B cell (primary cell): Measurements from ENCODE around the gene SH3BP2. TPM values are rescaled to one million over a fixed set of nuclear protein-coding genes. Genes with fewer than 3 reads are reported as not detected.

Experiments
- ATAC-seq: fragments of 200-7000 bp; cut with Tn5 transposase; one replicate; pipeline ENCODE4 v1.10.0; 2021; ENCODE audit warnings: low read depth, mild to moderate bottlenecking, moderate number of reproducible peaks, moderate library complexity
- CTCF ChIA-PET: fragments of 350-600 bp; sonication (Branson Sonifier 250); formaldehyde crosslinking; loops from one replicate; lab custom pipeline; 2021; ENCODE audit warnings: antibody characterized with exemption, inconsistent platforms; lab: Charles Lee
- POLR2A ChIA-PET: fragments of 350-600 bp; sonication (Branson Sonifier 250); formaldehyde crosslinking; loops from one replicate; lab custom pipeline; 2021; ENCODE audit warnings: antibody characterized with exemption; lab: Charles Lee
- DNase-seq: peaks from one replicate; pipeline ENCODE4 v3.0.0; 2013
- H2AFZ ChIP-seq: 2 replicates; pipeline ENCODE4 v1.6.1; 2012; ENCODE audit warnings: mild to moderate bottlenecking, low read depth, low read length; ENCODE audit not compliant: insufficient read depth, poor library complexity, severe bottlenecking
- H3K27ac ChIP-seq, 2 donors: 1 replicate in 1 of 2; 2 replicates in 1 of 2; pipeline ENCODE4 v1.5.1; 2012 to 2013; ENCODE audit warnings: low read length in 2 of 2, mild to moderate bottlenecking in 2 of 2, moderate library complexity in 1 of 2
- H3K27me3 ChIP-seq, 4 experiments: fragments of 200-600 bp in 1 of 4; sonication (generic) in 1 of 4; replicated peaks in 1 of 4; 1 replicate in 2 of 4; 2 replicates in 2 of 4; pipeline versions ENCODE4 v1.6.1 to v1.7.0; 2013 to 2016; ENCODE audit warnings: low read length in 3 of 4, mild to moderate bottlenecking in 2 of 4, mixed read lengths in 1 of 4, moderate library complexity in 1 of 4; ENCODE audit not compliant: insufficient read depth in 4 of 4, control insufficient read depth in 3 of 4; ENCODE audit errors: control extremely low read depth in 1 of 4
- H3K36me3 ChIP-seq, 2 experiments: replicated peaks in 1 of 2; 1 replicate in 1 of 2; 2 replicates in 1 of 2; pipeline versions ENCODE4 v1.6.1 to v1.7.1; 2013; ENCODE audit warnings: low read length in 1 of 2; ENCODE audit not compliant: insufficient read depth in 2 of 2, control insufficient read depth in 1 of 2; ENCODE audit errors: control extremely low read depth in 1 of 2, extremely low read depth in 1 of 2
- H3K4me1 ChIP-seq, 2 donors: fragments of 200-600 bp in 1 of 2; sonication (generic) in 1 of 2; 1 replicate in 1 of 2; 2 replicates in 1 of 2; pipeline versions ENCODE4 v1.5.1 to v1.6.1; 2013 to 2017; ENCODE audit warnings: low read length in 2 of 2; ENCODE audit not compliant: control insufficient read depth in 2 of 2, insufficient read depth in 2 of 2
- H3K4me2 ChIP-seq: replicated peaks from 2 replicates; pipeline ENCODE3; 2012; ENCODE audit warnings: mild to moderate bottlenecking, low read depth, low read length; ENCODE audit not compliant: poor library complexity, severe bottlenecking
- H3K4me3 ChIP-seq, 5 experiments: fragments of 200-600 bp in 1 of 5; sonication (generic) in 1 of 5; 1 replicate in 3 of 5; 2 replicates in 2 of 5; pipeline versions ENCODE4 v1.5.1 to v1.7.0; 2011 to 2016; ENCODE audit warnings: low read length in 4 of 5, mild to moderate bottlenecking in 4 of 5, low read depth in 2 of 5, control low read depth in 1 of 5, moderate library complexity in 1 of 5; ENCODE audit not compliant: insufficient read depth in 1 of 5; ENCODE audit errors: control extremely low read depth in 1 of 5, extremely low read depth in 1 of 5
- H3K79me2 ChIP-seq: fragments of 200-600 bp; sonication (generic); one replicate; pipeline ENCODE4 v1.6.0; 2016; ENCODE audit warnings: low read length; ENCODE audit not compliant: control insufficient read depth, insufficient read depth
- H3K9ac ChIP-seq: fragments of 200-600 bp; sonication (generic); 2 replicates; pipeline ENCODE4 v1.6.1; 2017; ENCODE audit warnings: mild to moderate bottlenecking, low read length, moderate library complexity
- H3K9me3 ChIP-seq, 3 donors: one replicate each; pipeline versions ENCODE4 v1.6.1 to v1.7.1; 2013; ENCODE audit warnings: low read length in 2 of 3; ENCODE audit not compliant: control insufficient read depth in 2 of 3, insufficient read depth in 1 of 3; ENCODE audit errors: control extremely low read depth in 1 of 3
- H4K20me1 ChIP-seq: 2 replicates; pipeline ENCODE4 v1.6.0; 2012; ENCODE audit warnings: mild to moderate bottlenecking, low read length; ENCODE audit not compliant: insufficient read depth, control insufficient read depth, poor library complexity, severe bottlenecking
- H3K27ac Mint-ChIP-seq: one replicate; pipeline ENCODE4 v1.8.0; 2021; ENCODE audit warnings: mixed read lengths
- H3K27me3 Mint-ChIP-seq: one replicate; pipeline ENCODE4 v1.8.0; 2021; ENCODE audit warnings: mixed read lengths
- H3K4me1 Mint-ChIP-seq: one replicate; pipeline ENCODE4 v1.8.0; 2021; ENCODE audit warnings: mixed read lengths
- H3K4me3 Mint-ChIP-seq: one replicate; pipeline ENCODE4 v1.8.0; 2021; ENCODE audit warnings: mixed read lengths
- H3K9me3 Mint-ChIP-seq: one replicate; pipeline ENCODE4 v1.8.0; 2022; ENCODE audit warnings: mixed read lengths; ENCODE audit not compliant: insufficient read depth
- EZH2 ChIP-seq: IDR thresholded peaks from 2 replicates; pipeline ENCODE4 v1.6.1; 2012; ENCODE audit warnings: borderline replicate concordance, low read depth, mild to moderate bottlenecking, moderate library complexity, low read length; ENCODE audit not compliant: insufficient read depth, poor library complexity, severe bottlenecking
- WGBS: methylation state at CpG from one replicate; pipeline ENCODE4 v1.1.5; 2013; ENCODE audit warnings: missing lambda C conversion rate; ENCODE audit not compliant: insufficient coverage; 5-methylcytosine and 5-hydroxymethylcytosine counted together
- intact Hi-C: fragments of 100-400 bp; cut with micrococcal nuclease; formaldehyde crosslinking; loops from one replicate; pipeline ENCODE4 v1.10.0; 2022
- polyA plus RNA-seq: library from polyadenylated mRNA; depleted of rRNA; stranded (reverse); fragments of >200 nt; gene quantifications from 2 replicates; pipeline ENCODE4 v1.2.3, GENCODE V29; 2012
- total RNA-seq, 2 donors: library from RNA; stranded (reverse); fragments of 120-200 nt in 1 of 2; gene quantifications; 1 replicate in 1 of 2; 2 replicates in 1 of 2; pipeline versions ENCODE4 v1.2.3 to v1.2.4, GENCODE V29; 2013 to 2022
- TF ChIP-seq, protein P1 (sequence below): fragments of 200-600 bp; IDR thresholded peaks from one replicate; pipeline ENCODE4 v1.8.0; 2022; ENCODE audit warnings: antibody characterized with exemption, mild to moderate bottlenecking

SH3BP2 gene
- total and polyA plus RNA-seq, 2 donors (not counting 1 experiment from before 2014, with no cell fraction given), result 30.8 to 219 TPM

DNA sequence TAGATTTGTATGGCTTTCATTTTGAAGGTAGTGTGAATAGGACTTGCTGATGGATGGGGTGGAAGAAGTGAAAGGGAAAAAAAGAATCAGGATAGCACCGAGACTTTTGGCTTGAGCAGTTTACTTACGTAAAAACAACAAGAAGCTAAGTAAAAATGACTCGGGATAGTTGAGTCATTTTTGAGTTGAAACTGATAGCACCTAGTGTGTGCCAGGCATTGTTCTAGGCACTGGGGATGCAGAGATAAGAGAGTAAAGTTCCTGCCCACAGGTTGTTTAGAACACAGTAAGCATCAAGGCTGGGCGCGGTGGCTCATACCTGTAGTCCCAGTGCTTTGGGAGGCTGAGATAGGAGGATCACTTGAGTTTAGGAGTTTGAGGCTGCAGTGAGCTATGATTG, 85.5 kb downstream of the SH3BP2 start:
- H3K4me1 Mint-ChIP-seq, result peaks cover 27% of the 10 kb centered on the region
- DNase-seq, result no peak
- no peaks in the 10 kb centered on the region for H3K9me3 ChIP-seq
- no peak overlapping the region for H2AFZ ChIP-seq
- H3K4me1 ChIP-seq, result peaks cover 0 to 2% of the 10 kb centered on the region in 2 donors
- H3K9ac ChIP-seq, result no peak overlapping the region
- ChIA-PET CTCF (interaction anchor here (1.2 to 1.5 kb wide), 3 partner anchors 27 to 116 kb away, joined by 3 to 4 read pairs (median 3); no protein-coding TSS in a partner anchor), POLR2A (no interaction called here)
- H3K4me3 ChIP-seq, result no peak overlapping the region
- no peak overlapping the region for H3K27ac Mint-ChIP-seq
- no peak overlapping the region for H3K4me2 ChIP-seq
- no peaks in the 10 kb centered on the region for H3K27me3 Mint-ChIP-seq
- no peak overlapping the region for H3K4me3 Mint-ChIP-seq
- intact Hi-C loops, result no loop called here
- H4K20me1 ChIP-seq, result peaks cover 89% of the 10 kb centered on the region
- peaks cover 78% of the 10 kb centered on the region for H3K79me2 ChIP-seq
- ATAC-seq, result no peak
- peak overlapping the region in 1 of 2 donors; percentile 28 for H3K27ac ChIP-seq
- H3K36me3 ChIP-seq, result peaks cover 21 to 73% of the 10 kb centered on the region in 2 experiments
- WGBS, result 98% methylated on average over 5 of the region's 5 CpGs
- H3K9me3 Mint-ChIP-seq, result no peaks in the 10 kb centered on the region
- TF ChIP-seq, protein P1, sequence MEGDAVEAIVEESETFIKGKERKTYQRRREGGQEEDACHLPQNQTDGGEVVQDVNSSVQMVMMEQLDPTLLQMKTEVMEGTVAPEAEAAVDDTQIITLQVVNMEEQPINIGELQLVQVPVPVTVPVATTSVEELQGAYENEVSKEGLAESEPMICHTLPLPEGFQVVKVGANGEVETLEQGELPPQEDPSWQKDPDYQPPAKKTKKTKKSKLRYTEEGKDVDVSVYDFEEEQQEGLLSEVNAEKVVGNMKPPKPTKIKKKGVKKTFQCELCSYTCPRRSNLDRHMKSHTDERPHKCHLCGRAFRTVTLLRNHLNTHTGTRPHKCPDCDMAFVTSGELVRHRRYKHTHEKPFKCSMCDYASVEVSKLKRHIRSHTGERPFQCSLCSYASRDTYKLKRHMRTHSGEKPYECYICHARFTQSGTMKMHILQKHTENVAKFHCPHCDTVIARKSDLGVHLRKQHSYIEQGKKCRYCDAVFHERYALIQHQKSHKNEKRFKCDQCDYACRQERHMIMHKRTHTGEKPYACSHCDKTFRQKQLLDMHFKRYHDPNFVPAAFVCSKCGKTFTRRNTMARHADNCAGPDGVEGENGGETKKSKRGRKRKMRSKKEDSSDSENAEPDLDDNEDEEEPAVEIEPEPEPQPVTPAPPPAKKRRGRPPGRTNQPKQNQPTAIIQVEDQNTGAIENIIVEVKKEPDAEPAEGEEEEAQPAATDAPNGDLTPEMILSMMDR, result no peak
- TF ChIP-seq EZH2, result no peak
- H3K27me3 ChIP-seq, result no peaks in the 10 kb centered on the region

DNA sequence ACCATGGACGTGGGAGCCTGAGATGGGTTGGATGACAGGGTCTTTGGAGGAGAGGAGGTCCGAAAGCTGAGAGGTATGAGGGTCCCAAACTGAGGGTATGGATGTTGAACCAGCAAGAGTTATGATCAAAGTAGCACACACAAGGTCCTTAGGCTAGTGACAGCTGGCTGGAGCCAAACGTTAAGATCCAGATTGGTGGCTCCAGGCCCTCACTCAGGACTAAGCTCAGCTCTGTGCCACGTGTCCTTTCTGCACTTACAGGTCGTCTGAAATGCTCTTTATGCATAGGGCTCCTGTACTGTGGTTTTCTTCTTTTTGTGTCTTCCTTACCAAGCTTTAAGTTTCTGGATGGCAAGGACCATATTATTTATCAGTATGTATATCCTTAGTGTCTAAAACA, 86.1 kb downstream of the SH3BP2 start:
- H3K4me1 ChIP-seq, result no peaks in the 10 kb centered on the region
- no peak overlapping the region for H3K9ac ChIP-seq
- no peak for DNase-seq
- no peak overlapping the region for H3K4me2 ChIP-seq
- intact Hi-C loops, result no loop called here
- H2AFZ ChIP-seq, result no peak overlapping the region
- POLR2A ChIA-PET, result interaction anchor here (0.5 to 1.0 kb wide), 2 partner anchors 9 to 13 kb away, joined by 3 to 4 read pairs; no protein-coding TSS in a partner anchor
- Mint-ChIP-seq H3K4me1 (peaks cover 23% of the 10 kb centered on the region), H3K27ac (peak overlapping the region; percentile 0), H3K27me3 (no peaks in the 10 kb centered on the region), H3K9me3 (no peaks in the 10 kb centered on the region), H3K4me3 (no peak overlapping the region)
- H3K27ac ChIP-seq, result peak overlapping the region in 1 of 2 donors; percentile 28
- TF ChIP-seq EZH2, result no peak
- TF ChIP-seq, protein P1, result no peak
- no peaks in the 10 kb centered on the region for H3K9me3 ChIP-seq
- no peak overlapping the region for H3K4me3 ChIP-seq
- peaks cover 21 to 79% of the 10 kb centered on the region in 2 experiments for H3K36me3 ChIP-seq
- 91% methylated on average over 4 of the region's 5 CpGs for WGBS
- H3K79me2 ChIP-seq, result peaks cover 76% of the 10 kb centered on the region
- peaks cover 89% of the 10 kb centered on the region for H4K20me1 ChIP-seq
- no peaks in the 10 kb centered on the region for H3K27me3 ChIP-seq
- CTCF ChIA-PET, result interaction anchor here (0.6 to 1.5 kb wide), 4 partner anchors 12 to 44 kb away, joined by 3 to 4 read pairs (median 3); no protein-coding TSS in a partner anchor
- no peak for ATAC-seq
